ENCODE data around the gene CFAP69.

Gene CFAP69

GRCh38 chr7:90222390-90222789 lies 22.6 kb upstream of the CFAP69 start:
- no peak overlapping the region for H3K4me3 ChIP-seq (ENCODE audit: low read depth, low read length)
- no peak for DNase-seq (ENCODE audit: low read depth)
- in situ Hi-C loops (cut with HindIII; ENCODE audit: low sequenced_read_pairs), result no loop called here
- no peak for TF ChIP-seq CTCF (IDR thresholded peaks at IDR 0.05; ENCODE audit: low read depth, low read length, missing control alignments)

GRCh38 chr7:90222811-90223725 lies 21.9 kb upstream of the CFAP69 start:
- no peak for DNase-seq (ENCODE audit: low read depth)
- no peak overlapping the region for H3K4me3 ChIP-seq (ENCODE audit: low read depth, low read length)
- TF ChIP-seq CTCF (IDR thresholded peaks at IDR 0.05; ENCODE audit: low read depth, low read length, missing control alignments), result no peak
- in situ Hi-C loops (cut with HindIII; ENCODE audit: low sequenced_read_pairs), result no loop called here

GRCh38 chr7:90224195-90224594 lies 20.8 kb upstream of the CFAP69 start:
- no peak overlapping the region for H3K4me3 ChIP-seq (ENCODE audit: low read depth, low read length)
- in situ Hi-C loops (cut with HindIII; ENCODE audit: low sequenced_read_pairs), result no loop called here
- no peak for DNase-seq (ENCODE audit: low read depth)
- TF ChIP-seq CTCF (IDR thresholded peaks at IDR 0.05; ENCODE audit: low read depth, low read length, missing control alignments), result no peak

- in situ Hi-C loops (cut with HindIII; ENCODE audit: low sequenced_read_pairs), result no loop called here
- TF ChIP-seq CTCF (IDR thresholded peaks at IDR 0.05; ENCODE audit: low read depth, low read length, missing control alignments), result no peak
Measured at GRCh38 chr7:90225181-90225580, 19.8 kb upstream of the CFAP69 start.

GRCh38 chr7:90225601-90226000 lies 19.4 kb upstream of the CFAP69 start:
- DNase-seq (ENCODE audit: low read depth), result no peak
- in situ Hi-C loops (cut with HindIII; ENCODE audit: low sequenced_read_pairs), result no loop called here
- no peak for TF ChIP-seq CTCF (IDR thresholded peaks at IDR 0.05; ENCODE audit: low read depth, low read length, missing control alignments)
- no peak overlapping the region for H3K4me3 ChIP-seq (ENCODE audit: low read depth, low read length)

More at GRCh38 chr7:90225181-90225580, 19.8 kb upstream of the CFAP69 start:
- H3K4me3 ChIP-seq (ENCODE audit: low read depth, low read length), result no peak overlapping the region
- DNase-seq (ENCODE audit: low read depth), result no peak

- TF ChIP-seq CTCF (IDR thresholded peaks at IDR 0.05; ENCODE audit: low read depth, low read length, missing control alignments), result no peak
- in situ Hi-C loops (cut with HindIII; ENCODE audit: low sequenced_read_pairs), result no loop called here
- DNase-seq (ENCODE audit: low read depth), result no peak
- no peak overlapping the region for H3K4me3 ChIP-seq (ENCODE audit: low read depth, low read length)
Measured at GRCh38 chr7:90227259-90227658, 17.7 kb upstream of the CFAP69 start.
